Lower lobe of right lung (tissue), 2 donors: ENCODE data around the gene GCN1. TPM values are rescaled to one million over a fixed set of nuclear protein-coding genes. Genes with fewer than 3 reads are reported as not detected.

Experiments used
- ATAC-seq, 2 donors: fragments of 200-7000 bp; cut with Tn5 transposase; one replicate each; pipeline ENCODE4 v1.9.1; 2020 to 2022; ENCODE audit warnings: mild to moderate bottlenecking in 2 of 2, moderate library complexity in 2 of 2
- DNase-seq: peaks from one replicate; pipeline ENCODE4 v3.0.0-alpha.2; 2020
- H3K27ac ChIP-seq: fragments of 200-600 bp; one replicate; pipeline ENCODE4 v1.8.0; 2022
- H3K27me3 ChIP-seq: fragments of 200-600 bp; one replicate; pipeline ENCODE4 v1.8.0; 2022; ENCODE audit warnings: low read depth
- H3K36me3 ChIP-seq: fragments of 200-600 bp; one replicate; pipeline ENCODE4 v1.8.0; 2022; ENCODE audit warnings: mild to moderate bottlenecking
- H3K4me1 ChIP-seq: fragments of 200-600 bp; one replicate; pipeline ENCODE4 v1.8.0; 2022
- H3K4me3 ChIP-seq: fragments of 200-600 bp; one replicate; pipeline ENCODE4 v1.8.0; 2022; ENCODE audit warnings: mild to moderate bottlenecking
- H3K9me3 ChIP-seq: fragments of 200-600 bp; one replicate; pipeline ENCODE4 v1.8.0; 2022
- intact Hi-C: fragments of 100-400 bp; cut with DNase I; formaldehyde crosslinking; loops from one replicate; pipeline ENCODE4 v1.11.0; 2022
- total RNA-seq: library from RNA; stranded (reverse); fragmentation: NEBNext Ultra II Directional; extraction: Animal tissue kit (Norgen Biotek cat#: 25700); gene quantifications from one replicate; pipeline ENCODE4 v1.2.1, GENCODE V29; 2021
- TF ChIP-seq, protein P1 (sequence below): fragments of 200-600 bp; IDR thresholded peaks from one replicate; pipeline ENCODE4 v1.8.0; 2022; ENCODE audit warnings: antibody characterized with exemption, mild to moderate bottlenecking
- donor health status: DM: no; HTN: yes; CAD: no; lungs with severe emphysema.

GCN1 gene
- total RNA-seq, 1 donor from 2014 or later: 73.6 TPM

DNA sequence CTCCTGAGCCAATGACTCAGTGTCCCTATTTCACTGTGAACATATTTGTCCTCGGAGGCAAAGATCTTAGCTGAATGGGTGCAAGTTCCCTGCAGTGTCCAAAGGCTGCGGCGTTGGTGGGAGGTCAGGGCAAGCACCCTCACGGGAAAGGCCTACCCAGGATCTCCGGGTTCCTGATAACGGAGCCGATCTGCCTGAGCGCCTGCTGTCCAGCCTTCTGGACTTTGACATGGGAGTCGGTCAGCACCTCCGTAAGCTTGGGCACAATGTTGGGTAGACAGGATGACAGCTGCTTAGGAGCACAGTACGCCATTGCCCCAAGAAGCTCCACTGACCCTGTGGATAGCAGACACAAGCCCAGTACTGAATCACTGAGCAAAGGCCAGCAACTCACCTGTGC is 46.5 kb downstream of the GCN1 start:
- no peak for DNase-seq
- Histone ChIP-seq H3K27ac (no peak overlapping the region), H3K9me3 (no peaks in the 10 kb centered on the region), H3K4me1 (no peaks in the 10 kb centered on the region), H3K27me3 (no peaks in the 10 kb centered on the region), H3K4me3 (no peak overlapping the region), H3K36me3 (peaks cover 96% of the 10 kb centered on the region)
- TF ChIP-seq, protein P1, sequence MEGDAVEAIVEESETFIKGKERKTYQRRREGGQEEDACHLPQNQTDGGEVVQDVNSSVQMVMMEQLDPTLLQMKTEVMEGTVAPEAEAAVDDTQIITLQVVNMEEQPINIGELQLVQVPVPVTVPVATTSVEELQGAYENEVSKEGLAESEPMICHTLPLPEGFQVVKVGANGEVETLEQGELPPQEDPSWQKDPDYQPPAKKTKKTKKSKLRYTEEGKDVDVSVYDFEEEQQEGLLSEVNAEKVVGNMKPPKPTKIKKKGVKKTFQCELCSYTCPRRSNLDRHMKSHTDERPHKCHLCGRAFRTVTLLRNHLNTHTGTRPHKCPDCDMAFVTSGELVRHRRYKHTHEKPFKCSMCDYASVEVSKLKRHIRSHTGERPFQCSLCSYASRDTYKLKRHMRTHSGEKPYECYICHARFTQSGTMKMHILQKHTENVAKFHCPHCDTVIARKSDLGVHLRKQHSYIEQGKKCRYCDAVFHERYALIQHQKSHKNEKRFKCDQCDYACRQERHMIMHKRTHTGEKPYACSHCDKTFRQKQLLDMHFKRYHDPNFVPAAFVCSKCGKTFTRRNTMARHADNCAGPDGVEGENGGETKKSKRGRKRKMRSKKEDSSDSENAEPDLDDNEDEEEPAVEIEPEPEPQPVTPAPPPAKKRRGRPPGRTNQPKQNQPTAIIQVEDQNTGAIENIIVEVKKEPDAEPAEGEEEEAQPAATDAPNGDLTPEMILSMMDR: no peak
- no peak for ATAC-seq
- intact Hi-C loops: no loop called here

DNA sequence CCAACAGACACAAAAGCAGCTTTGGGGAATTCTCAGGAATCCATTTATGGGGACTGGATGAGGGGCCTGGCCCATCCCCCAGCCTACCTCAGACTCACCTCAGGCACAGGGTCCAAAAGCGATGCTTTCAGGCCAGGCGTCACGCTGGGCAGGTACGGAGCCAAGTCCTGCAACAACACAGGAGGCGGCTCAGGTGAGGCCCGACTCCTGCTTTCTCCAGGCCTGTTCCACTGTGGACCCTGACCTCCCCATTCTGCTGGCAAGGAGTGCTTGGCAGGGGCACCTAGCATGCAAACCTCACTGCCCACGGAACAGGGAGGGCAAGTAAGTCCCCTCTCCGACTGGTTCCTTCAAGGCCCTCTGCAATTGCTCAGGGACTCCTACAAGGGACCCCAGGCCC is 49.4 kb downstream of the GCN1 start:
- DNase-seq (no peak), ATAC-seq (no peak)
- no peak overlapping the region for H3K4me3 ChIP-seq
- H3K27ac ChIP-seq: no peak overlapping the region
- no peaks in the 10 kb centered on the region for H3K4me1 ChIP-seq
- TF ChIP-seq, protein P1: no peak
- H3K27me3 ChIP-seq: no peaks in the 10 kb centered on the region
- intact Hi-C loops: no loop called here
- no peaks in the 10 kb centered on the region for H3K9me3 ChIP-seq
- peaks cover 100% of the 10 kb centered on the region for H3K36me3 ChIP-seq

DNA sequence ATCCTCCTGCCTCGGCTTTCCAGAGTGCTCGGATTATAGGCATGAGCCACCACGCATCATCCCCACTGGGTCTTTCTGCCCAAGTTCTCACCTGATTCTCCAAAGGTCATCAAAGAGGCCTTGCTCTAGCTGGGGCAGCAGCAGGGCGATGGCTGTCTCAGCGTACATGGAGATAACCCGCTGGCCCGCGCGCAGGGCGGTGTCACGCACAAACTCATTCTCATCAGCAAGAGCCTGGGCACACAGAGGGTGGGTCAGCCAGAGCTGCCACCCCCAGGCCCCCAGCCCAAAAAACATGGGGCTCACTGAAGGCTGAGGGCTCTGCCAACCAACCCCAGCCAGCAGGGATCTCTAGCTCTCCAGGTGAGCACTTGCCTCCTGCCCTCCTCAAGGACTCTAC is 50.3 kb downstream of the GCN1 start:
- no peak for DNase-seq
- no peaks in the 10 kb centered on the region for H3K9me3 ChIP-seq
- H3K36me3 ChIP-seq: peaks cover 100% of the 10 kb centered on the region
- intact Hi-C loops: no loop called here
- no peak overlapping the region for H3K4me3 ChIP-seq
- TF ChIP-seq, protein P1: no peak
- no peaks in the 10 kb centered on the region for H3K4me1 ChIP-seq
- no peak for ATAC-seq
- H3K27ac ChIP-seq: no peak overlapping the region
- no peaks in the 10 kb centered on the region for H3K27me3 ChIP-seq

DNA sequence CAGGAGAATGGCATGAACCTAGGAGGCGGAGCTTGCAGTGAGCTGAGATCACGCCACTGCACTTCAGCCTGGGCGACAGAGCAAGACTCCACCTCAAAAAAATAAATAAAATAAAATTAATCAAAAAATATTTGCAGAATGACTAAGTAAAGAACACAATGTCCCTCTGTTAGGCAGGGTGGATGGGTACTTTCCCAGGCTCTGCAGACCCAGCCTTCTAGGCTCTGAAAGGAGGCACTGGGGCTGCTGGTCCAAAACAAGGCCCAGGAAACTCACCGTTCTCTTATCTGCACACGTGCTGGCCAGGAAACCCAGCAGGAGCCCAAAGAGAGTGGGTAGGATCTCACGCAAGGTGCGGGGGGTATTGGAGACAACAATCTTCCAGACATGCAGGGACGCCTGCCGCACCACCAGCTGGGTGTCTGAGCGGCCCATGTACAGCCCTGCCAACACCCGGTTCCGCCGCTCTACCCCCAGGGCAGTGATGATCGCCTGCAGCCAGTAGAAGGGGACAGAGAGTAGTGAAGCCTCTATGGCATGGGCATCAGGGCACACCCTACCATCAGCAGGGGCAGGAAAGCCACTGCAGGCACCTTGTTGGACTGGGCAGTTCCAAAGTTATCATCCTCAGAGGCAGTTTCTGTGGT is 52.2 kb downstream of the GCN1 start:
- Histone ChIP-seq H3K4me3 (no peak overlapping the region), H3K9me3 (no peaks in the 10 kb centered on the region), H3K36me3 (peaks cover 100% of the 10 kb centered on the region), H3K4me1 (no peaks in the 10 kb centered on the region), H3K27me3 (no peaks in the 10 kb centered on the region), H3K27ac (no peak overlapping the region)
- intact Hi-C loops: no loop called here
- TF ChIP-seq, protein P1: no peak
- DNase-seq (no peak), ATAC-seq (no peak)

DNA sequence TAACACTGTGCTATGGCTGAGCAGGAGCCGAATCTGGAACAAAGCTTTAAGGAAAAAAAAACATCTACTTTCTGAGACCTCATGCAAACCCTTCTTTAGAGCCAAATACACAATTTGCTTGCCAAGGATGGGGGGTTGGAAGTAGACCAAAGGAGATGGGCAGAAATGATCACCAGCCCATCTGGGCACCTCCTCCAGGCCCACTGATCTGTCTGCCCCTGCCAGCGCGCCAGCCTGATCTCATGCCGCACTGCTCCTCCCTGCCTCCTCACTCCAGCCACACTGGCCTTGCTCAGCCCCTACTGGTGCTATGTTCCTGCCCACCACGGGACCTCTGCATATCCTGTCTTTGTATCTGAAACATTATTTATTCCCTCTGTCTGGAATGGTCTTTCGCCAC is 53.2 kb downstream of the GCN1 start:
- ATAC-seq (no peak), DNase-seq (no peak)
- intact Hi-C loops: no loop called here
- H3K9me3 ChIP-seq: no peaks in the 10 kb centered on the region
- H3K4me1 ChIP-seq: no peaks in the 10 kb centered on the region
- no peak overlapping the region for H3K27ac ChIP-seq
- no peaks in the 10 kb centered on the region for H3K27me3 ChIP-seq
- TF ChIP-seq, protein P1: no peak
- H3K36me3 ChIP-seq: peaks cover 100% of the 10 kb centered on the region
- no peak overlapping the region for H3K4me3 ChIP-seq
